Stimulated activated CD4-positive, alpha-beta T cell treated with anti-CD3 and anti-CD28 coated beads, Interleukin-2, amount 100 ng/mL, for 4 hours (primary cell): ENCODE data around the gene GSTM3.
"Not testable (repeated sequence)": the region's sequence is repeated elsewhere in the genome, so short reads cannot be mapped to it uniquely, and the experiment has no call there.

Experiments
- DNase-seq: peaks from one replicate; pipeline ENCODE4 v3.0.0-alpha.2; 2020; ENCODE audit warnings: low read depth

The GSTM3 gene

GRCh38 chr1:109773900-109774485 is 33.2 kb upstream of the GSTM3 start:
- no peak for DNase-seq

- DNase-seq: peak; percentile 65
These were observed 32.5 kb upstream of the GSTM3 start for GRCh38 chr1:109773203-109773899.

- no peak for DNase-seq
These were observed 31.9 kb upstream of the GSTM3 start for GRCh38 chr1:109772658-109773202.

GRCh38 chr1:109771712-109772657 is 31.1 kb upstream of the GSTM3 start:
- DNase-seq: no peak

GRCh38 chr1:109770331-109771095 is 29.7 kb upstream of the GSTM3 start:
- no peak for DNase-seq

GRCh38 chr1:109769330-109770078 is 28.7 kb upstream of the GSTM3 start:
- DNase-seq: no peak

- no peak for DNase-seq
These were observed 28.0 kb upstream of the GSTM3 start for GRCh38 chr1:109768820-109769219.

GRCh38 chr1:109768335-109768650 is 27.5 kb upstream of the GSTM3 start:
- no peak for DNase-seq

GRCh38 chr1:109767637-109768334 is 26.9 kb upstream of the GSTM3 start:
- no peak for DNase-seq

GRCh38 chr1:109766991-109767636 is 26.3 kb upstream of the GSTM3 start:
- not testable (repeated sequence) for DNase-seq

GRCh38 chr1:109765896-109766615 is 25.2 kb upstream of the GSTM3 start:
- DNase-seq: no peak

- DNase-seq: no peak
These were observed 24.6 kb upstream of the GSTM3 start for GRCh38 chr1:109765483-109765815.

GRCh38 chr1:109764561-109765482 is 24.0 kb upstream of the GSTM3 start:
- no peak for DNase-seq

GRCh38 chr1:109763646-109764415 is 23.0 kb upstream of the GSTM3 start, which contains the start of gene EPS8L3:
Gene EPS8L3, minus strand, starts transcription at chr1:109763923. Its CDS starts 2,174 bp downstream, at chr1:109761749.
- DNase-seq: no peak

GRCh38 chr1:109762821-109763645 is 22.2 kb upstream of the GSTM3 start:
- no peak for DNase-seq

GRCh38 chr1:109762039-109762585 is 21.3 kb upstream of the GSTM3 start:
- no peak for DNase-seq
